ENCODE measurements around the gene MYH14. TPM values are rescaled to one million over a fixed set of nuclear protein-coding genes. Genes with fewer than 3 reads are reported as not detected.

Gene MYH14
- total RNA-seq, 1 donor from 2014 or later, result 1.6 TPM

DNA sequence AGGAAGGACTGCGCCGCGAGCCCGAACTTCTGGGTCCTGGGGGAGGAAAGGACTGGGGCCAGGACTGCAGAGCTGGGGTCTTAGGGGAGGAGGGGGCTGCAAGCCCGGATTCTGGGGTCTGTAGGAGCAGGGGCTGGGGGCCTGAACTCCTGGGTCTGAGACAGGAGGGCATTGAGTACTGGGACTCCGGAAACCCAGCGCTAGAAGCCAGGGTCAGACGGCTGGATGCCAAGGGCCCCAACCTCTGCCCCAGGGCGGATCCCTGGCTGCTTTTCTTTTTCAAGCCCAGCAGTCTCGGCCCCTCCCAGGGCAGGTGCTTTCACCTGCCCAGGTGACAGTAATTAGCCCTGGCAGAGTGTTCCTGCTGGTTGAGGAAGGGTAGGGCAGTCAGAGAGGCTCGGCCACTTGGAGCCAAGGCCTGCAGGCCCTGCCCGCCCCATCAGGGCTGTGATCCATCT lies 2.3 kb downstream of the MYH14 start:
- Mint-ChIP-seq H3K27ac (no peak overlapping the region), H3K4me3 (peak overlapping the region; percentile 52), H3K9me3 (no peaks in the 10 kb centered on the region), H3K36me3 (no peaks in the 10 kb centered on the region), H3K4me1 (peaks cover 11% of the 10 kb centered on the region), H3K27me3 (ENCODE audit: insufficient read depth, low read depth) (peaks cover 33% of the 10 kb centered on the region)
- DNase-seq (ENCODE audit: low spot score), result peak; percentile 9
- Histone ChIP-seq H3K4me1 (peaks cover 5% of the 10 kb centered on the region), H2AFZ (replicated peaks) (peak overlapping the region; percentile 92), H4K20me1 (ENCODE audit: low read depth) (peaks cover 6% of the 10 kb centered on the region), H3F3A (ENCODE audit: low read depth) (peaks cover 17% of the 10 kb centered on the region), H3K36me3 (no peaks in the 10 kb centered on the region), H3K27ac (no peak overlapping the region), H3K4me2 (peak overlapping the region; percentile 85), H3K9me3 (ENCODE audit: low read depth) (no peaks in the 10 kb centered on the region), H3K27me3 (peaks cover 56% of the 10 kb centered on the region), H3K9ac (no peak overlapping the region), H3K79me2 (ENCODE audit: low read depth) (no peaks in the 10 kb centered on the region), H3K4me3 (peak overlapping the region; percentile 59)
- TF ChIP-seq EZH2phosphoT487 (IDR thresholded peaks at IDR 0.05), result no peak
- TF ChIP-seq, protein P1, sequence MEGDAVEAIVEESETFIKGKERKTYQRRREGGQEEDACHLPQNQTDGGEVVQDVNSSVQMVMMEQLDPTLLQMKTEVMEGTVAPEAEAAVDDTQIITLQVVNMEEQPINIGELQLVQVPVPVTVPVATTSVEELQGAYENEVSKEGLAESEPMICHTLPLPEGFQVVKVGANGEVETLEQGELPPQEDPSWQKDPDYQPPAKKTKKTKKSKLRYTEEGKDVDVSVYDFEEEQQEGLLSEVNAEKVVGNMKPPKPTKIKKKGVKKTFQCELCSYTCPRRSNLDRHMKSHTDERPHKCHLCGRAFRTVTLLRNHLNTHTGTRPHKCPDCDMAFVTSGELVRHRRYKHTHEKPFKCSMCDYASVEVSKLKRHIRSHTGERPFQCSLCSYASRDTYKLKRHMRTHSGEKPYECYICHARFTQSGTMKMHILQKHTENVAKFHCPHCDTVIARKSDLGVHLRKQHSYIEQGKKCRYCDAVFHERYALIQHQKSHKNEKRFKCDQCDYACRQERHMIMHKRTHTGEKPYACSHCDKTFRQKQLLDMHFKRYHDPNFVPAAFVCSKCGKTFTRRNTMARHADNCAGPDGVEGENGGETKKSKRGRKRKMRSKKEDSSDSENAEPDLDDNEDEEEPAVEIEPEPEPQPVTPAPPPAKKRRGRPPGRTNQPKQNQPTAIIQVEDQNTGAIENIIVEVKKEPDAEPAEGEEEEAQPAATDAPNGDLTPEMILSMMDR (IDR thresholded peaks at IDR 0.05), result no peak
- TF ChIP-seq EZH2 (IDR thresholded peaks at IDR 0.05), result no peak

DNA sequence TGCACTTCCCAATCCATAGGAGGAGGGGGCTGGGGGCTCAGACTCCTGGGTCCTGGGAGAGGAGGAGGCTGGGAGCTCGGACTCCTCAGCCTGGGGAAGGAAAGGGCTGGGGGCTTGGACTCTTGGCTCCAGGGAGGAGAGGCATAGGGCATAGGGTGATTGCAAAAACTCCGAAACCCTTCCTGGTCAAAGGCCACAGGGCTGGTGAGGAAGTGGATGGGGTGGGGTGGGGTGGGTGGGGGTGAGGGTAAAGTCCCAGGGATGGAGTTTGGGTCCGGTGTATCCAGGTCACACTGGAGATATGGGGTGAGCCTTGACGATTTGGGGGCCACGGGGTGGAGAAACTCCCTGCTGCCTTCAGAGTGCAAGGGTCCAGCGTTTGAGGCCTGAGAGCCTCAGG lies 2.8 kb downstream of the MYH14 start:
- H3K27ac ChIP-seq, result no peak overlapping the region
- H3K4me2 ChIP-seq, result peak overlapping the region; percentile 85
- peak overlapping the region; percentile 50 for H3K27ac Mint-ChIP-seq
- H3F3A ChIP-seq (ENCODE audit: low read depth), result peaks cover 17% of the 10 kb centered on the region
- no peak for TF ChIP-seq EZH2phosphoT487 (IDR thresholded peaks at IDR 0.05)
- TF ChIP-seq, protein P1 (IDR thresholded peaks at IDR 0.05), result no peak
- no peak for TF ChIP-seq EZH2 (IDR thresholded peaks at IDR 0.05)
- H3K4me3 ChIP-seq, result no peak overlapping the region
- peaks cover 28% of the 10 kb centered on the region for H3K27me3 Mint-ChIP-seq (ENCODE audit: insufficient read depth, low read depth)
- H3K4me1 Mint-ChIP-seq, result peaks cover 11% of the 10 kb centered on the region
- peaks cover 51% of the 10 kb centered on the region for H3K27me3 ChIP-seq
- DNase-seq (ENCODE audit: low spot score), result no peak
- H3K9me3 ChIP-seq (ENCODE audit: low read depth), result no peaks in the 10 kb centered on the region
- H3K9ac ChIP-seq, result no peak overlapping the region
- H4K20me1 ChIP-seq (ENCODE audit: low read depth), result peaks cover 6% of the 10 kb centered on the region
- no peak overlapping the region for H3K4me3 Mint-ChIP-seq
- H3K79me2 ChIP-seq (ENCODE audit: low read depth), result no peaks in the 10 kb centered on the region
- no peaks in the 10 kb centered on the region for H3K9me3 Mint-ChIP-seq
- H3K36me3 ChIP-seq, result no peaks in the 10 kb centered on the region
- H3K4me1 ChIP-seq, result peaks cover 5% of the 10 kb centered on the region
- H3K36me3 Mint-ChIP-seq, result no peaks in the 10 kb centered on the region
- H2AFZ ChIP-seq (replicated peaks), result no peak overlapping the region

DNA sequence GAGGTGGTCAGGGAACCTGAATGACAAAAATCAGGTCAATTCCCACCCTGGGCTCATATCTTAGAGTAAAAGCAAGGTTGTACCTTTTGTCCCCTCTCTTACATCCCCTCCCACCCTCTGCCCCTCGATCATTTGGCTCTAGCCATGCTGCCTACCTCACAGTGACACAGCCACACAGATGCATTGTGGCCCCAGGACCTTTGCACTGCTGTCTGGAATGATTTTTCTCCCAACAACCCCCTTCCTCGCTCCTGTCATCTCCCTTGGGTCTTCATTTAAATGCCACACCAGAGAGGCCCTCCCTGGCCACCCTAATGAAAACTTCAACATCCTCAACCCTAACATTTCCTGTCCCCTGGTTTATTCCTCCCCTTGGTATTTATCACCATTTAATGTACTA lies 4.3 kb downstream of the MYH14 start:
- Histone ChIP-seq H3K27ac (no peak overlapping the region), H3K4me2 (no peak overlapping the region), H3K4me3 (no peak overlapping the region), H3K79me2 (ENCODE audit: low read depth) (no peaks in the 10 kb centered on the region), H3K4me1 (peaks cover 5% of the 10 kb centered on the region), H3K27me3 (peaks cover 35% of the 10 kb centered on the region), H4K20me1 (ENCODE audit: low read depth) (peaks cover 6% of the 10 kb centered on the region), H3K9ac (no peak overlapping the region), H3F3A (ENCODE audit: low read depth) (peaks cover 17% of the 10 kb centered on the region), H2AFZ (replicated peaks) (no peak overlapping the region), H3K9me3 (ENCODE audit: low read depth) (peaks cover 5% of the 10 kb centered on the region), H3K36me3 (no peaks in the 10 kb centered on the region)
- H3K36me3 Mint-ChIP-seq, result no peaks in the 10 kb centered on the region
- DNase-seq (ENCODE audit: low spot score), result no peak
- no peak for TF ChIP-seq EZH2 (IDR thresholded peaks at IDR 0.05)
- TF ChIP-seq, protein P1 (IDR thresholded peaks at IDR 0.05), result no peak
- no peak for TF ChIP-seq EZH2phosphoT487 (IDR thresholded peaks at IDR 0.05)
- peaks cover 17% of the 10 kb centered on the region for H3K27me3 Mint-ChIP-seq (ENCODE audit: insufficient read depth, low read depth)
- H3K4me3 Mint-ChIP-seq, result peak overlapping the region; percentile 21
- H3K27ac Mint-ChIP-seq, result no peak overlapping the region
- H3K4me1 Mint-ChIP-seq, result peaks cover 11% of the 10 kb centered on the region
- H3K9me3 Mint-ChIP-seq, result peaks cover 5% of the 10 kb centered on the region

All from neural progenitor cell (in vitro differentiated cells).